Activated effector memory CD4-positive, alpha-beta T cell treated with anti-CD3 and anti-CD28 coated beads, Interleukin-2, amount 50 U/mL, for 16 hours (primary cell): ENCODE measurements around the gene FAM161A.
A peak's percentile ranks its signal among the peaks of the same experiment; 100 is the strongest.
"Not testable (repeated sequence)": the region's sequence is repeated elsewhere in the genome, so short reads cannot be mapped to it uniquely, and the experiment has no call there.

Experiments
- DNase-seq: peaks from one replicate; pipeline ENCODE4 v3.0.0-alpha.2; 2020

The FAM161A gene, protein sequence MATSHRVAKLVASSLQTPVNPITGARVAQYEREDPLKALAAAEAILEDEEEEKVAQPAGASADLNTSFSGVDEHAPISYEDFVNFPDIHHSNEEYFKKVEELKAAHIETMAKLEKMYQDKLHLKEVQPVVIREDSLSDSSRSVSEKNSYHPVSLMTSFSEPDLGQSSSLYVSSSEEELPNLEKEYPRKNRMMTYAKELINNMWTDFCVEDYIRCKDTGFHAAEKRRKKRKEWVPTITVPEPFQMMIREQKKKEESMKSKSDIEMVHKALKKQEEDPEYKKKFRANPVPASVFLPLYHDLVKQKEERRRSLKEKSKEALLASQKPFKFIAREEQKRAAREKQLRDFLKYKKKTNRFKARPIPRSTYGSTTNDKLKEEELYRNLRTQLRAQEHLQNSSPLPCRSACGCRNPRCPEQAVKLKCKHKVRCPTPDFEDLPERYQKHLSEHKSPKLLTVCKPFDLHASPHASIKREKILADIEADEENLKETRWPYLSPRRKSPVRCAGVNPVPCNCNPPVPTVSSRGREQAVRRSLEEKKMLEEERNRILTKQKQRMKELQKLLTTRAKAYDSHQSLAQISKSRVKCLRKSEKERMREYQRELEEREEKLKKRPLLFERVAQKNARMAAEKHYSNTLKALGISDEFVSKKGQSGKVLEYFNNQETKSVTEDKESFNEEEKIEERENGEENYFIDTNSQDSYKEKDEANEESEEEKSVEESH

DNA sequence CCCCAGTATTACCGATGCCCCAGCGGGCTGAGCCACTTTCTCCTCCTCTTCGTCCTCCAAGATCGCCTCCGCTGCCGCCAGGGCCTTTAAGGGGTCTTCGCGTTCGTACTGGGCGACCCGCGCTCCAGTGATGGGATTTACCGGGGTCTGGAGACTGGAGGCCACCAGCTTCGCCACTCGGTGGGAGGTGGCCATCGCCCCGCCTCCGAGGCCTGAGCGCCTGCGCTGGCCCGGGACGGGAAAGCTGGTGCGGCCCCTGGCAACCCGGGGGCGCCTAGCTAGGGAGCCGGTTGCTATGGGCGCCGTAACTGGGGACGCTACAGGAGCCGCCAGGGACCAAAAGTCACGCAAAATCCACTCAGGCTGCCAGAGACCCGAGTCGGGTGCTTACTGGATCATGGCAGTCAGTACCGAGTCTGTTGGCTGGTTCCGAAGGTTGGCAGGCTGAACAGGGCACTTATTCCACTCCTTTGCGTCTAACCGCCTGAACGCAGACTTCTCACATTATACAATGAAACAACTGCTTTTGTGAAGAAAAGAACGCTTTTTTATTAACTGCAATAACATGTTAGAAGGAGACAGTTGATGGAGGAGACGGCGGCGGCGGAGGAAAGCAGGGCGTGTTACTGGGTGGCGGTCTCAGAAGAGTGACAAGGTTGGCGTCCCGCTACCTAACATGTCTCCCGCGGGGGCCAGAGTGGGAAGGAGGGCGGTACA lies at the start of gene FAM161A:
FAM161A (minus strand) TSS at position 214 of the 717 bp plus-strand sequence; CDS start at position 195, 19 bp downstream.
- peak; percentile 90 for DNase-seq

DNA sequence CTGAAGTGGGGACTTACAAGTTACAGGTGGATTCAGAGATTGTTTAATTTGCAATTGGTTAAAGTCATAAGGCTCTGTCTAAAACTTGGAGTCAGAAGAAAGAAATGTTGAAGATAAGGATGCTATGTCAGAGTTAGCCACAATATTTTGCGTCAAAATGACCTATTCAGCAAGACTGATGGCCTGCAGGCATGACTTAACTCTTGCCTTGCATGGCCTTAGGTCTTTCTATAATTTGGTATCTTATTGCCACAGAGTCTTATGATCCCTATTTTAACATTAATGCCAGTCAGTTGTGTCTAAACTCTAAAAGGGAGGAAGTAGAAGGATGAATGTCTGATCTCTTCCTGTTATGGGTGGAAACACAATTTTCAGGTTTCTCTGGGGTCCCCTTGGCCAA lies 46.4 kb upstream of the FAM161A start:
- no peak for DNase-seq

GRCh38 chr2:61898810-61899209 lies 45.0 kb upstream of the FAM161A start:
- no peak for DNase-seq

- peak; percentile 97 for DNase-seq
These were observed 34.6 kb upstream of the FAM161A start, which contains the start of gene CCT4 for GRCh38 chr2:61888267-61889055. TSS of gene CCT4 (minus strand) at chr2:61888656. CDS start at chr2:61888507, 149 bp downstream.

GRCh38 chr2:61887717-61888266 lies 33.9 kb upstream of the FAM161A start:
- peak; percentile 72 for DNase-seq

- no peak for DNase-seq
These were observed 32.2 kb upstream of the FAM161A start for GRCh38 chr2:61885896-61886603.

DNA sequence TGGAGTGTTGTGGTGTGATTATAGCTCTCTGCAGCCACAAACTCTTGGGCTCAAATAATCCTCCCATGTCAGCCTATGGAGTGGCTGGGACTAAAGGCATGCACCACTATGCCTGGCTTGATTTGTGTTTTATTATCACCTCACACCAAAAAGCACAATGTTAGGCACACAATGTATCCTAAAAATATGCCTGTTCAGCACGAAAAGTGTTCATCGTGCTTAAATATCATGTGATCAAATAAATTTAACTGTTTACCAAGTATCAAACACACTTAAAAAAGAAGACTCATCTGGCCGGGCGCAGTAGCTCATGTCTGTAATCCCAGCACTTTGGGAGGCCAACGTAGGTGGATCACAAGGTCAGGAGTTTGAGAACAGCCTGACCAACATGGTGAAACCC lies 29.0 kb upstream of the FAM161A start:
- no peak for DNase-seq

GRCh38 chr2:61879351-61879750 lies 25.5 kb upstream of the FAM161A start:
- DNase-seq: not testable (repeated sequence)

DNA sequence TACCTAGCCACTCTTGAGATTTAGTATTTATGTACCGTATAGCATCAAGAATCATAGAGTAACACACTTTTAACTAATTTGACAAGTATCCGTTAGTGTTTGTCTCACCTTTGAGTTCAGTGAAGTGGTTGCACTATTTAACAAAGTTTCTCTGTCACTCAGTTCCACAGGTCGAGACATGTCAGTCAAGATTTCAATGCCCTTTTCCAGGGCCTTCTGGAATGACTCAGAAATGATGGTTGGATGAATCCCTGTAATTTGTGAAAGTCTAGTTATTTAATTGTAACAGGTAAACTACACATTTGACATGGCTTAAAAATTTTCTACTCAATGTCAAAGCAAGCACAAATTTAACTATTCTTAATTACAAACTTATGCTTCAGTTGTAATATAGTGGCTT lies 24.9 kb upstream of the FAM161A start:
- DNase-seq: no peak

- DNase-seq: no peak
These were observed 23.8 kb upstream of the FAM161A start for GRCh38 chr2:61877571-61878245.

DNA sequence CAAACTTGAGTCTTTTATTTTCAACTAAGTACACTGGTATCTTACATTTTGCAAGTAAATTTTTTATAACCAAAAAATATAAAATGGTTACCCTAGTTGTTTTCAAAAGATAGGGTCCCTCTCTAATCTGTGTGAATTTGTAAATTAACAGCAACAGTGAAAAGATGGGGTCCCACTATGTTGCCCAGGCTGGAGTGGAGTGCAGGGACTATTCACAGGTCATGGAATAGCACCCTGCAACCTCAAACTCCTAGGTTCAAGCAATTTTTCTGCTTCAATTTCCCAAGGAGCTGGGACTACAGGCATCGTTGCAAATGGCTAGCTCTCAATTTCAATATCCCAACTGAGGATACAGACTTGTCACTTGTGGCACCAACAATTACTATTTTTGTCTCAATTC lies 22.5 kb upstream of the FAM161A start:
- no peak for DNase-seq

DNA sequence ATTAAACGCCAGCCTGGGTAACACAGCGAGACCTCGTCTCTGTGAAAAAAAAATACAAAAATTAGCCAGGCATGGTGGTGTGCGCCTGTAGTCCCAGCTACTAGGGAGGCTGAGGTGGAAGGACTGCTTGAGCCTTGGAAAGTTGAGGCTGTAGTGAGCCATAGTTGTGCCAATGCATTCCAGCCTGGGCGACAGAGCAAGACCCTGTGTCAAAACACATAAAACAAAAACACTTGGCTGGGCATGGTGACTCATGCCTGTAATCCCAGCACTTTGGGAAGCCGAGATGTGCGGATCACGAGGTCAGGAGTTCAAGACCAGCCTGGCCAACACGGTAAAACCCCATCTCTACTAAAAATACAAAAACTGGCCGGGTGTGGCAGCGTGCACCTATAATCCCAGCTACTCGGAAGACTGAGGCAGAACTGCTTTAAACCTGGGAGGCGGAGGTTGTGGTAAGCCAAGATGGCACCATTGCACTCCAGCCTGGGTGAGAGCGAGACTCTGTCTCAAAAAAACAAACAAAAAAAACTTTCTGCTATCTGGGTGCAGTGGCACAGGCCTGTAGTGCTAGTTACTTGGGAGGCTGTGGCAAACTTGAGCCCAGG lies 12.7 kb upstream of the FAM161A start:
- DNase-seq: not testable (repeated sequence)

DNA sequence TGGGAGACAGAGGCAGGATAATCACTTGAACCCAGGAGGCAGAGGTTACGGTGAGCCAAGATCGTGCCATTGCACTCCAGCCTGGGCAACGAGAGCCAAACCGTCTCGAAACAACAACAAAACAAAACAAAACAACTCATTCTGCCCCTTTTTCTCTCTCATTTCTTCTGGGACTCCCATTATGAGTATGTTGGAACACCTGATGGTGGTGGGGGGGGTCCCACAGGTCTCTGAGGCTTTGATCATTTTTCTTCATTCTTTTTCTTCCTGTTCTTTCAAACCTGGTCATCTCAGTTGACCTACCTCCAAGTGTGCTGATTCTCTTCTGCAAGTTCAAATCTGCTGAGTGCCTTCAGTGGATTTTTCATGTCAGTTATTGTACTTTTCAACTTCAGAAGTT lies 8.2 kb upstream of the FAM161A start:
- no peak for DNase-seq

DNA sequence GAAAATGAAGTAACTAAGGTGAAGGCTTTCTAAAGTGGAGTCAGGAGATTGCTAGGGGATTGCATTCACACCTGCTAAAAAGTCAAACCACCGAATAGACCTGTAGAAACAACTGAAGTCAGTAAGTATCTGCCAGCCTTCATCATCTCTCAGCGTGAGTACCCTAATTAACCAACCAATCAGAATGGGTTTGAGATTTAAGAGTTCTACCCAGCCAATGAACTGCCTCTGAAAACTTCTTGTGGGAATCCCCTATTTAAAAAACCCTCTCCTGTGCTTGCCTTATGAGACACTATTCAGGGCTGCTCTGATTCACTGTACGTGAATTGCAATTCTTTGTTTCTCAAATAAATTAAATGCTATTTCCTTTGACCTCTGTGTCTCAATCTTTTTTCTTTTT lies 3.4 kb upstream of the FAM161A start:
- DNase-seq: no peak

DNA sequence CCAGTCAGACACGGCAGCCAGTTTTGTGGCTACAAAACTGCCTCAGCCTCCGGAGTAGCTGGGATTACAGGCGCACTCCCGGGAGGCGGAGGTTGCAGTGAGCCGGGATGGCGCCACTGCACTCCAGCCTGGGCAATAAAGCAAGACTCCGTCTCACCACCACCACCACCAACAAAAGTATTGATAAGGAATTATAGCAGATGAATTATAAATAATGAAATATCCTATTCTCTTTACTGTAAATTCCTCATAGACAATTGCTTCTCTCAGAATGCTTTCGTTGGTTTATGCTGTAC lies 1.4 kb upstream of the FAM161A start:
- no peak for DNase-seq

GRCh38 chr2:61854564-61855317 lies 881 bp upstream of the FAM161A start:
- DNase-seq: peak; percentile 95

DNA sequence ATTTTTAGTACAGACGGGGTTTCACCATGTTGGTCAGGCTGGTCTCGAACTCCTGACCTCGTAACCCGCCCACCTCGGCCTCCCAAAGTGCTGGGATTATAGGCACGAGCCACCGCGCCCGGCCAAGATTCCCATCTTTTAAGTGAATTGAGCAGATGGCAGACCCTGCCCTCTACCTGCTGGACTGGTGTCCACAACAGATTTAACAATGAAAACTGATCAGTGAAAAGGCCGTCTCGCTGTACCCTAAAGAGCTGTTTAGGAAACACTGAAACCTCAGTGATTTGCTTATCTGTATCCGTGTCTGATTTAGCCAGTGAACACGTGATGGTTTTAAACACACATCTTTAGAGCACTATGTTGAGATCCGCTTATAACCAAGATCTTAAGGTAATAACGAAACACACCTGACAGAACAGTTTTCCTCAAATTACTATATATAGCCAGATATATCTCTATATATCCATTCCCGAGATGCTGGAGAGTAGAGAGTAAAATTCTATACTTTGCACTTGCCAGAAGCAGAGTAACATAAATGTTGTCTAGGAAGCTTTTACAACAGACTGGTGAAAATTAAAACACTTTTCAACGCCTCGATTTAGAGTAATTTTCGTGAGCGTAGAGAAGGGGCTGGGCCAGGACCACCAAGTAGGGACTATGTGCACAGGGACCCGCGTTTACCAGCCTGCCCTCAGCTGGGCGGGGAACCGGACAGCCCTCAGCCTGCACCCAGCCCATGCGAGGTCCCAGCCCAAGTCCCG lies 594 bp downstream of the FAM161A start:
- DNase-seq: no peak

GRCh38 chr2:61851270-61851669 lies 2.6 kb downstream of the FAM161A start:
- DNase-seq: not testable (repeated sequence)

DNA sequence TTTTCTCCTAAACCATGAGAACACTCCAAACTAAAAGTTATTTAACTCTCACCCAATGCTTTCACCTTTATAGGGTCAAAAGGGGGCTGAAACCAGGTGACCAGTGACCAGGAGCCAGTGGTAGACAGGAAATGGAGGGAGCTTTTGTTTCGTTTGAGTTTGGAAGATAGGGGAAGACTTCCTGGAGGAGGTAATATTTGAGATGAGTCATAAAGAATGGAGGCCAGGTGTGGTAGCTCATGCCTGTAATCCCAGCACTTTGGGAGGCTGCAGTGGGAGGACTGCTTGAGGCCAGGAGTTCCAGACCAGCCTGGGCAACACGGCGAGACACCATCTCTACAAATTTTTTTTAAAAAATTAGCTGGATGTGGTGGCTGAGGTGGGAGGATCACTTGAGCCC lies 8.5 kb downstream of the FAM161A start:
- DNase-seq: no peak
